Bone marrow (tissue), 2 donors: ENCODE results near the gene ZC3H4.

Experiments
- DNase-seq, 2 donors: peaks; one replicate each; lab custom pipeline; 2025; lab: John Stamatoyannopoulos, UW

The ZC3H4 gene

DNA sequence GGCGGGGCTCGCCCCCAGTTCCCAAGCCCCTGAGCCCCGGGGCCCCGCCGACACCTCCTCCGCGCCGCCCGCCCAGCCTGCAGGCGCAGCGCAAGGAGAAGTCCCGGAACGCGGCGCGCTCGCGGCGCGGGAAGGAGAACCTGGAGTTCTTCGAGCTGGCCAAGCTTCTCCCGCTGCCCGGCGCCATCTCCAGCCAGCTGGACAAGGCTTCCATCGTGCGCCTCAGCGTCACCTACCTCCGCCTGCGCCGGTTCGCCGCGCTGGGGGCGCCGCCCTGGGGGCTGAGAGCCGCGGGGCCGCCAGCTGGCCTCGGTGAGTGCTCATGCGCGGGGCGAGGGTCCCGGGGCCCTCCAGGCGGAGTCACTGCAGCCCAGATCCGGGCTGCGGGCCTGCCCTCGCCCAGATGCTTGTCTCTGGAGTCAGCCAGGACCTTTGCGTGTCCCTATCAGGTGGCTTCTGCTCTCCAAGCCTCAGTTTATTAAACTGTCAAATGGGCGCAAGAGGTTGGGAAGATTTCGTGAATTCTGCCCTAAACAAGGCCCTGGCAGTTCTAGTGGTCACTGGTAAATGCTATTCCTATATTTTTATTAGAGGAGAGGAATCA, 91.9 kb downstream of the ZC3H4 start:
- no peak for DNase-seq

DNA sequence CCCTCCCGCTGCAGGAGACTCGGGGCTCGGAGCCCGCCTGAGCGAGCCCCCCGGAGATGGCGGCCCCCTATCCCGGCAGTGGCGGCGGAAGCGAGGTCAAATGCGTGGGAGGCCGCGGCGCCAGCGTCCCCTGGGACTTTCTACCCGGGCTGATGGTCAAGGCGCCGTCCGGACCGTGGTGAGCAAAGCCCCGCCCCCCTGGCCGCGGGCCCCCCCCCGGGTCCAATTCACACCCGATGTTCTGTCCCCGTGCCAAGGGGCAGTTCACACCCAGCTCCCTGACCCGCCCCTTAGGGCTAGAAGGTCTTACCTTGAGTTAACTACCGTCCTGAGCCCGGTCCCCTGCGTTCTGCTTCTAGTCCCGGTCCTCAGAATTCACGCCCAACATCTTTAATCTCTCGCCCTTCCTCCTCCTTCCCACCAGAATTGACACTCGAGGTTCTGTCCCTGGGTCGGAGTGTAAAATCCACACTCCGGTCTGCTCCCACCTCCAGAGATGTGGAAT, 92.5 kb downstream of the ZC3H4 start:
- no peak for DNase-seq

DNA sequence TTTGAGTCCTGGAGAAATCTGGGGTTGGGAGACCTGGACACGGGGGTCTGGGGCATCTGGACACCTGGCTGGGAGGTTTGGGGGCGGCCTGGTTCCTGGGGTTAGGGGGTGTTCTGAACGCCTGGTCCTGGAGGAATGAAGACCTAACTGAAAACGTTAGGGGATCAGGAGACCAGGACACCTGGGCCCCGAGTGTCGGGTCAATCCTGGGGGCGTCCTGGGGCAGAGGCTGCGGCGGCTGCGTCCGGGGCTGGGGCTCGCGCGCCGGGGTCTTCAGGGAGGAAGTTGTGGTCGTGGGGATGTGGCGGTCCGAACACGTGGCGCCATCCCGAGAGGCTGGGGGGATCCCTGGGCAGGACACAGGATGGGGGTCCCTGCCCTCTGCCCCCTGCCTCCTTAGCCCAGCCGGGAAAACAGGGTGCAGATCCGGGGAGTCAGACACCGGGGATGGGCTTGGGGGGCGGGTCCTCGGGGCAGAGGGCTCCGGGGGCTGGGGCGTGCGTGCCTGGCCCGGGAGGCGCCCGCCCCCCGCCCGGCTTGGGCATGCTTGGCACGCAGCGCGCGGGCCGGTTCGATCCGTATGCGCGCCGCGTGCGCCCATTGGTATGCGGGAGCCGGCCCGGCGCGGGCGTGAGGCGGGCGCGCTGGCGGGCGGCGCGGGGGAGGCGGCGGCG, 93.3 kb downstream of the ZC3H4 start:
- DNase-seq, result no peak

DNA sequence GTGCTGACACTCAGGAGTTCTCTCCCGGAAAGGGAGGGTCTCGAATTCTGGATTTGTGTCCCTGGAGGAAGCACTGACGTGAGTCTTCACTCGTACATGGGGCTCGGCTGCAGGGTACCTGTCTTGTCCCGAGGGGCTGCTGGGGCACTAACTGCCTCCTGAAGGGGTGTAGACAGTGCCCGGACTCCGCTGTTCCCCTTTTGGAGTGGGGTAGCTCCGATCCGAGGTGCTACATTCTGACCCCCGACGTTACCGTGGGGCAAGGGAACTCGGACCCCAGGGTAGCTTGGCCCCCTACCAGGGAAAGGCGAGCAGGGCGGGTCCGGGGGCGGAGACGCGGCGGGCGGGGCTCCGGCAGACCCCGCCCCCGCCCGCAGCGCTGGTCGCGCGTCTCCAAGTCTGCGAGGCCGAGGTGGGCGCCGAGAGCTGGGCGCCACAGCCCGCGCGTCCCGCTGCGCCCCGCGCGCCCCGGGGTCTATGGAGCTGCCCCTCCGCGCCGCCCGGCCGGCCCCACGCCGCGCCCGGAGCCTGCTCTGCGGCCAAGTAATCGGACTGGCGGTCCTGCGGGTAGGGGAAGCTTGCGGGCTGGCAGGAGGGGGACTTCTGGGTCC, 94.0 kb downstream of the ZC3H4 start, which contains the start of gene NPAS1:
Gene NPAS1, plus strand, starts transcription at position 407 of the 611 bp plus-strand sequence. CDS start 1,211 bp downstream, outside the sequence.
- DNase-seq, result no peak

DNA sequence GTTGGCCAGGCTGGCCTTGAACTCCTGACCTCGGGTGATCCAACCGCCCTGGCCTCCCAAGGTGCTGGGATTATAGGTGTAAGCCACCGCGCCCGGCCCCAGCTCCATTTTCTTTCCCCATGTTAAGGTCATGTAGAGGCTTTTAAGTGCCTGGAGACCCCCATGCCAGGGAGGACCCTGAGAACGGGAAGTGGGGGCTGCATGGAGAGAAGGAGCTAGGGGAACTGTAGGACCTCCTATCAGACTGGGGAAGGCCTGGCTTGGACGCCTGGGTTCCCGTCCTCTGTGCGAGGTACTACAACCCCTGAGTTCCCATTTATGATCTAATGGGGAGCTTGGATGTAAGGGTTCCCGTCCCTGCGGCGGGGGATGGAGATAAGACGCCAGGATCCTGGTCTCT, 94.7 kb downstream of the ZC3H4 start:
- no peak for DNase-seq
